Vagina (tissue), 2 donors: Measurements from ENCODE around the gene GYS1.
A peak's percentile ranks its signal among the peaks of the same experiment; 100 is the strongest.

Experiments
- POLR2AphosphoS5 ChIP-seq, 2 donors: sonication (generic); formaldehyde crosslinking; IDR thresholded peaks; one replicate each; pipeline ENCODE4 v1.9.0; 2017; ENCODE audit warnings: antibody characterized with exemption in 2 of 2, mild to moderate bottlenecking in 2 of 2, low read depth in 1 of 2; ENCODE audit not compliant: insufficient read depth in 1 of 2
- TF ChIP-seq, protein P1 (sequence below), 3 experiments: fragments of 450-650 bp in 2 of 3; fragments of 200-600 bp in 1 of 3; sonication (generic) in 1 of 3; IDR thresholded peaks; one replicate each; pipeline ENCODE4 v1.5.1; 2017 to 2019; ENCODE audit warnings: antibody characterized with exemption in 3 of 3, mild to moderate bottlenecking in 2 of 3, moderate library complexity in 2 of 3

DNA sequence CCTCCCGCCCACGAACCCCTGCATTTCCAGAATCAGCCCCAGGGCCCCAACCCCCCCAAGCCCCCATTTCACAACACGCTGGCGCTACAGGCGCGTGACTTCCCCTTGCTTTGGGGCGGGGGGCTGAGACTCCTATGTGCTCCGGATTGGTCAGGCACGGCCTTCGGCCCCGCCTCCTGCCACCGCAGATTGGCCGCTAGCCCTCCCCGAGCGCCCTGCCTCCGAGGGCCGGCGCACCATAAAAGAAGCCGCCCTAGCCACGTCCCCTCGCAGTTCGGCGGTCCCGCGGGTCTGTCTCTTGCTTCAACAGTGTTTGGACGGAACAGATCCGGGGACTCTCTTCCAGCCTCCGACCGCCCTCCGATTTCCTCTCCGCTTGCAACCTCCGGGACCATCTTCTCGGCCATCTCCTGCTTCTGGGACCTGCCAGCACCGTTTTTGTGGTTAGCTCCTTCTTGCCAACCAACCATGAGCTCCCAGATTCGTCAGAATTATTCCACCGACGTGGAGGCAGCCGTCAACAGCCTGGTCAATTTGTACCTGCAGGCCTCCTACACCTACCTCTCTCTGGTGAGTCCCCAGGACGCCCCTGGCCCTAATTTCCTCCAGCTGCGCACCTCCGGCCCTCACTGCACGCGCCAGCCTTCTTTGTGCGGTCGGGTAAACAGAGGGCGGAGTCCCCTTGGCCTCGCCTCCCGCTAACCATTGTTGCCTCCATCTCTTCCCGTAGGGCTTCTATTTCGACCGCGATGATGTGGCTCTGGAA lies 27.9 kb downstream of the GYS1 start, which contains the start of gene FTL:
- TF ChIP-seq, protein P1, sequence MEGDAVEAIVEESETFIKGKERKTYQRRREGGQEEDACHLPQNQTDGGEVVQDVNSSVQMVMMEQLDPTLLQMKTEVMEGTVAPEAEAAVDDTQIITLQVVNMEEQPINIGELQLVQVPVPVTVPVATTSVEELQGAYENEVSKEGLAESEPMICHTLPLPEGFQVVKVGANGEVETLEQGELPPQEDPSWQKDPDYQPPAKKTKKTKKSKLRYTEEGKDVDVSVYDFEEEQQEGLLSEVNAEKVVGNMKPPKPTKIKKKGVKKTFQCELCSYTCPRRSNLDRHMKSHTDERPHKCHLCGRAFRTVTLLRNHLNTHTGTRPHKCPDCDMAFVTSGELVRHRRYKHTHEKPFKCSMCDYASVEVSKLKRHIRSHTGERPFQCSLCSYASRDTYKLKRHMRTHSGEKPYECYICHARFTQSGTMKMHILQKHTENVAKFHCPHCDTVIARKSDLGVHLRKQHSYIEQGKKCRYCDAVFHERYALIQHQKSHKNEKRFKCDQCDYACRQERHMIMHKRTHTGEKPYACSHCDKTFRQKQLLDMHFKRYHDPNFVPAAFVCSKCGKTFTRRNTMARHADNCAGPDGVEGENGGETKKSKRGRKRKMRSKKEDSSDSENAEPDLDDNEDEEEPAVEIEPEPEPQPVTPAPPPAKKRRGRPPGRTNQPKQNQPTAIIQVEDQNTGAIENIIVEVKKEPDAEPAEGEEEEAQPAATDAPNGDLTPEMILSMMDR (IDR thresholded peaks at IDR 0.05) = no peak
- TF ChIP-seq POLR2AphosphoS5 (IDR thresholded peaks at IDR 0.05; ENCODE audit: insufficient read depth in 1 of 2, low read depth in 1 of 2) = peak; percentile 78 to 100
